ENCODE measurements around the gene RGL1.

GRCh38 chr1:183931646-183932271 lies 126.8 kb downstream of the RGL1 start:
- TF ChIP-seq CTCF (IDR thresholded peaks at IDR 0.05) = no peak
- TF ChIP-seq POLR2A (IDR thresholded peaks at IDR 0.05) = no peak

Measured in lower leg skin (tissue), 3 donors.